NCI-H446 (cell line): ENCODE data around the gene MAN1A2.

Experiments
- DNase-seq, 2 experiments: peaks; one replicate each; lab custom pipeline; 2025; lab: John Stamatoyannopoulos, UW

The MAN1A2 gene

GRCh38 chr1:117359561-117360289, 7.5 kb upstream of the MAN1A2 start:
- DNase-seq: no peak

GRCh38 chr1:117362986-117363385, 4.3 kb upstream of the MAN1A2 start:
- DNase-seq: no peak

DNA sequence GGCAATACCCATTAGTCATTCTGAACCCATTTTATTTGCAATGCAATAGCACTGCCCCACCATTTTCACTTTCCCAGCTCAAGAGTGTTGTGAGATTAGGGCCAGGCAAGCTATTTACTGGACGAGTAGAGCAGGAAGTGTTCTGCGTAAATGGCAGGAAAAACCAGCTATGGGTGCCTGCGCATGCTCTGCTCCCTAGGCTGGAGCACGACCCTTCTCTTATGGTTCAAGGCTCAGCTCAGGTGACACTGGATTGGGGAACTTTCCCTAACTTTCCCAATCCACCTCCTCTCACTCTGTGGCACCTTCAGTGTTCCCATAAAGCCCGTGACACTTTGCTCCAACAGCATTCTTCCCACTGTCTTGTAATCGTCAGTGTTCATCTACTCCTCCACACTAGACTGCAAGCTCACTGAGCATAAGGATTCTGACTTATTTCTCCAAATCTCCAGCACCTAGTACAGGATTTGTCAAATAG, 3.6 kb upstream of the MAN1A2 start:
- no peak for DNase-seq

GRCh38 chr1:117364240-117364639, 3.0 kb upstream of the MAN1A2 start:
- DNase-seq: no peak

DNA sequence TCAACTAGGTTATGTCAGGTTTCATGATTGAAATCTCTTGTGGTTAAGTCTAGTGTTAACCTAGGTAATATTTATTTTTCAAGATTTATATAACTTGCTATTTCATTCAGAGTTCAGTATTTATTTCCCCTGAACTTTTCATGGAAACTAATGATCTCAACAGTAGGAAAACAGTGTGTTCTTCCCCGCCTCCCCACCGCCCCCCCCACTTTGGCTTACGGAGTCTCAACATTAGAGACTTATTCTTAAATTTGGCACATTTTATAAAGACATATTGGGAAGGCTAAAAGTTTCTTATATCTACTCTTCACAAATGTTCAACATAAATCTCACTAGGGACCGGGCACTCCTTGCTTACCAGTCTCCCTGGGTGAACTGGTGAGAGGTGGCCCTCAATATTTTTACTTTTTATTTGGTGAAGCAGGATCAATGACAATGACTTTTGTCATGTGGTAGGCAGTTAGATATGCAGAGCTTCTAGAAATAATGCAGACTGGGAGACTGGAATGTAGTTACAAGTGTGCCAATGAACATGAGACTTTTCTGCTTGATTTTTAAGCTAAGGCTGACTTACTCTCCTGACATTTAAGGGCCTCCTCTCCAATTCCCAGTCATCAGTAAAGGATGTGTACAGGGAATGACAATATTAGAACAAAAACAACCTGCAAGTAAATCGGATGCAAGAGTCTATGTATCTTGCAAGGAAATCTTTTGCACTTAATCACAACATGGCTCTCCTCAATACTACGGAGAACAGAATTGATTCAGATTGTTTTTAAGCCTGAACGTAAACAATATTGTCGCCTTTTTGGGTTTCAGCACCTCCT, 1.7 kb upstream of the MAN1A2 start:
- DNase-seq: no peak

DNA sequence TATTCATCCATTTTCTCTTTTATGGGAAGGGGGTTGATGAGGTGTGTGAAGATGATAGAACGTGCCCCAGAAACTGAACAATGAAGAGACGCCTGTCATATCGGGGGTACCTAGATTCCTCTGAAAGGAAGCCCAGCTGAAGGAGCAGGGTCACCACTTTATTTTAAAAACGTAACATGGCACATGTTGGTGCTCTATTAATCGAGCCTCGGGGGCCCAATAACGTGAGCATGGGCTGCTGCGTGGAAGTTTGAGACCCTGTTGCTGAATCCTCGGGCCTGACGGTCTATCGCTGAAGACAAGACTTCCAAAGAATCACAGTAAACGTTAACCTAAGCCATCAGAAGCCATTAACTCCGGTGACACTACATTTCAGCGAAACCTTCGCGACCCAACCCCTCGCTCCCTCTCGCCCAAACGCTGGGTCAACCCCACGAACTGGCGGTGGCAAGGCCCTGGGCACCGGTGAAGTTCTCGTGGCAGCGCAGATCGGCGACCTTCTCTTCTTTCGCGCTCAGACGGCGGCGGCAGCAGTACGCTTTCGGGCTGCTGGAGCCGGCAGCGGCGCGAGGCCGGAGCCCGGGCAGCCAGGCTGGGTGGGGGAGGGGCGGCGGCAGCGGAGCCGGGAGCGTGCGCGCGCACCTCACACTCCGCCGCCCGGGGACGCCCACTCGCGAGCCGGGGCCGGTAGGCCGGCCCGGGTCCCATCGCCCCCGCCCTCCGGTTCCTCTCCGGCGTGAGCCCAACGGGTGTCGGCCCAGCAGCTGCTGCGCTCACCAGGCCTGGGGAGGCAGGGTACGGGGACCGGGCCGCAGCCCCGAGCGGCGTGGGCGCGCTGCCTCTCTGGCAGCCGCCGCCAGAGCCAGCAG, 838 bp upstream of the MAN1A2 start:
- DNase-seq: peak; percentile 54 to 84

DNA sequence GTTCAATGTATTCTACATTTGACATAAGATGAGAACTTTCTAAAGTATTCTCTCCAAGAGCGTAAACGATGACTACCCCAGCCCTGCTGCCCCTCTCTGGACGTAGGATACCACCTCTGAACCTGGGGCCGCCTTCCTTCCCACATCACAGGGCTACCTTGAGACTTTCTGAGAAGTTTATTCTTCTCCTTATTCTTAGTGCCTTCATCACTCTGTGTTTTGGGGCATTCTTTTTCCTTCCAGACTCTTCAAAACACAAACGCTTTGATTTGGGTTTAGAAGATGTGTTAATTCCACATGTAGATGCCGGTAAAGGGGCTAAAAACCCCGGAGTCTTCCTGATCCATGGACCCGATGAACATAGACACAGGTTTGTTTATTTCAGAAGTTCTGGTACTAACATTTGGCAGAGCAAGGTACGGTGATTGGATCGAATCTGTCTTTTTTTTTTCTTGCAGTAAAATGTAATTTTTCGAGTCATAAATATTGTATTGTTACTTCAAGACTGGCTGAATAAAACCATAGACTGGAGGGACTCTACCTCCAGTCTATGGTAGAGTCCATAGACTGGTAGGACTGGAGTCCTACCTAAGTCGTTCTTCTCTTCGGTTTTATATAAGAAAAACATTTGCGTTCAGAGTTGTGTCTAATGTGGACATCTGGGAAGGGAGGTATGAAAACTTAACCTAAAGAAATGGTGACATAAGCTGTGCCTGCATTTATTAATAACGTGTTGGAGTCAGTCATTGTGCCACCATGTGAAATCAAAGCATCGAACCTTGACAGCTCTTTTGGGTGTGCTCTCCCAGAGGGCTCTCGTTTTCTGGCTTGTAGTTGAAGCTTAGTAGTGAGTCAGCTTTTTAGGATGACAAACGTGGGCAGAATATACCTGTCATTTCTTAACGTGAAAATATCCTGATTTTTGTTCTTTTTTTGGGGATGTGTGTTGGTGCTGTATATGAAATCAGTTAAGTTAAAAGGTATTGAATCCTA, 1.2 kb downstream of the MAN1A2 start:
- peak; percentile 22 to 24 for DNase-seq

- DNase-seq: peak in 1 of 2 experiments; percentile 34
These were observed 2.8 kb downstream of the MAN1A2 start for GRCh38 chr1:117370071-117370470.

DNA sequence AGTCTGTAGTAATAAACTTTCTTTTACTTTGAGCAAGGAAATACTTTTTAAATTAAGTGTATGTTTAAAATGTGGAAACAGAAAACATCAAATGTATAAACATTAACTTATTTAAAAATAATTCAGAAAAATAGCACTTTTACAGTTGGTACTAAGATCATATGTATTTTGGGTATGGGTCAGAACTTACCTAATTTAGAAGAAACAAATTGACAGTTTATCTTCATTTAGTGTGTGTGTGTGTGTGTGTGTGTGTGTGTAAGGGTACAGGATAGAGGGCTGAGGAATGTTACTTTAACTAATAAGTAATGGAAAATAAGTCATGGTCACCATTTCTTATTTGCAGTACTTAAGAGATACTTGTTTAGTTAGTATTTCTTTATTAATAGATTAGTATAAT, 3.3 kb downstream of the MAN1A2 start:
- no peak for DNase-seq

DNA sequence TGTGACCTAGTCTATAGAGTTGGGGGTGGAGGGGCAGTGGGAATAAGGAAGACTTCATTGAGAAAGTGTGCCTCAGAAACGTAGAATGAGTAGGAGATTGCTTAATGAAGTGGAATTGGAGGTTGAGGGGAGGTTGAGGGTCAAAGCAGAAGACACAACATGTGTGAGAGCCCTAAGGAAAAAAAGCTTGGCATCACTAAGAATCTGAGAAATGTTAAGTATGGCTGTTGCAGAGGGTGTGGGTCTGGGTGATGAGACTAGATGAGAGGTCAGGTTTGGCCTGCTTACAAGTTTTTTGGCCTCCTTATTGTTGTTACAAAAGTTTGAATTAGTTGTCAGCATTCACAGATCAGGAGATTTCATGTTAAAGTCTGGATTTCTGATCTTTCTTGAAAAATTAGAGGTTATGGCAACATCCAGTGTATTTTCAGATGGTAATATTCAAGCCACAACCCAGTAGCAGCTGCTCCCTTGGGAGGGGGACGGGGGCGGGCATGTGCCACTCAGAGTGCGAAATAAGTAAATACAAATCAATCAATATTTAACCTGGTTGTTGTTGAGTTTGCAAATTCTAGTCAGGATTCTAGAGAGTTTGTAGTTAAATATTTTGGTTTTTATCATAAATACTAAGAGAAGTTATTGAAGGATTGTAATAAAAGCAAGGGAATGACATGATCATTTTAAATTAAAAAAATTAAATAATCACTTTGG, 4.3 kb downstream of the MAN1A2 start:
- DNase-seq: no peak

DNA sequence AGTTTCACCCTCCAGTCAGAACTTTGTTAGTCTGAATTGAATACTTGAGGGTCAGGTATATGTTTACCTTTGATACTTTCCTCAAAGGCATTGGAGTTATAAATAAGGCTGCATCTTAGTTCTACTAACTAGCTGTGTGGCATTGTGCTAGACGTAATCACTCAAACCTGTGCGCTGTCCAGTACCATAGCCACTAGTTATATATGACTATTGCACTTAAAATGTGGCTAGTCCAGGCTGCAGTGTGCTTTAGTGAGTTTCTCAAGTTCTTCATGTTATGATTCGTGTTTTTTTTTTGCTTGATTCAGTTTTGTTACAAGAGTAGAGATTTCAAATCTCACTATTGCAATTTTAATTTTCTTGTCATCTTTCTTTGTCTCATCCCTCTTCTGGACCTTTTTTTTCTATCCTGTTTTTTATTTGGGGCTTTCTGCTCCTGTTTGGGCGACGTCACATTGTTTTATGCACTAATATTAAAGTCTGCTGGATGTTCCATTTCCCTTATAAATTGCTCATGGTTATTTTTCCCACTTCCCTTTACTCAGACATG, 5.7 kb downstream of the MAN1A2 start:
- DNase-seq: no peak

GRCh38 chr1:117373932-117374331, 6.7 kb downstream of the MAN1A2 start:
- DNase-seq: no peak

GRCh38 chr1:117375327-117375726, 8.1 kb downstream of the MAN1A2 start:
- DNase-seq: no peak

DNA sequence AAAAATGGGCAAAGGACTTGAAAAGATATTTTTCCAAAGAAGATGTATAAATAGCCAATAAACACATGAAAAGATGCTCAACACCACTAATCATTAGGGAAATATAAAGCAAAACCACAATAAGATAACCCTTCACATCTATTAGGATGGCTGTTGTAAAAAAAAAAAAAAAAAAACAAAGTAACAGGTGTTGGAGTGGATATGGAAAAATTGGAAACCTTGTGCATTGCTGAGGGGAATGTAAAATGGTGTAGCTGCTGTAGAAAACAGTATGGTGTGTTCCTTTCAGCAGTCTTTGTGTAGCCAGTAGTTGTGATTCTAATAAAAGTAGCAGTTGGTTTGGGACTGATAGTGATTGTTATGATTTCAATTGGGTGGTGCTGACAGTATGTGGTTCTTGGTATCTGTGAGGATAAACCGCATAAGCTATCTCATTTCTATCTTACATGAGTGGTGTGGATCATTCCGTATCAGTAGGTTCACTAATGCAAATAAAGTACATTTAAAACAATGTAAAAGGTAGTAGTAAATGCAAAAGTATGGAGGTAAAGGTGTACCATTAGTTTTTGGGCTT, 19.9 kb downstream of the MAN1A2 start:
- no peak for DNase-seq

- DNase-seq: no peak
These were observed 21.1 kb downstream of the MAN1A2 start for GRCh38 chr1:117388328-117388727.

DNA sequence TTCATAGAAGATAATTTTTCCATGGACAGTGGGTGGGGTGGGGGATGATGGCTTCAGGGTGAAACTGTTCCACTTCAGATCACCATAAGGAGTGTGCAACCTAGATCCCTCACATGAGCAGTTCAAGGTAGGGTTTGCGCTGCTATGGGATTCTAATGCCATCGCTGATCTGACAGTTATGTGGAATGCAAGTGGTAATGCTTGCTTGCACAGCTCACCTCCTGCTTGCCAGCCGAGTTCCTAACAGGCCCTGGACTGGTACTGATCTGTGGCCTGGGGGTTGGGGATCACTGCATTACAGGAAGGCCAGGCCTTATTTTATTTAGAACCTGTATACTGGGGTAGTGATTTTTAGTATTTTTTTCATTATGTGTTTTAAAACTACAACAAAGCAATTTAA, 22.0 kb downstream of the MAN1A2 start:
- DNase-seq: no peak

DNA sequence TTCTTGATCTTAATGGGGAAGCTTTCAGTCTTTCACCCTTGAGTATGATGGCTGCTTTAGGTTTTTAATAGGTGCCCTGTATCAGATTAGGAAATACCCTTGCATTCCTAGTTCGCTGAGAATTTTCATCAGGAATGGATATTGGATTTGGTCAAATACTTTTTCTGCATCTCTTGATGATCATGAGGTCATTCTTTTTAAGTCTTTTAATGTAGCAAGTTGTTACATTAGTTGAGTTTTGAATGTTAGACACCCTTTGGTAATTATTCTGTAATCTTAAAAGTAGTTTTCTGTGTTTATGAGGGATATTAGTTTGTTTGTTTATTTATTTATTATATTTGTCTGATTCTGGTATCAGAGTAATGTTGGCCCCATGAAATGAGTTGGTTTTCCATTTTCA, 22.5 kb downstream of the MAN1A2 start:
- no peak for DNase-seq

DNA sequence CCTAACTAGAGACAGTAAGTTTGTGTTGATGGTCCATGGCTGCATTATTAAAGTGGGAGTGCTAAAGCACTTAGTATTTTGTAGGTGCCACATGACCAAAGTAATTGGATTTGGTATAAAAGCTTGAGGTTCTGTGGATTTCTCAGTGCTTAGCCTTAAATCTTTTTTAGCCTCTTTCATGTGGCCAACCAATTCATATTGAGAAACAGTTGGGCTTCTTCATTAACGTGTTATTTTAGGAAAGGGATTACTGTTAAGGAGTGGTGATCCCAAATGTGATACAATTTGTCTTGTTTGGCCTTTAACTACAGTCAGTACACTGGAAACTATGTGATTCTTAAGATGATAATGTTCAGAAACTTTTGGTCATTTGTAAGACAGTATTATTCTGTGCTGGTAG, 25.5 kb downstream of the MAN1A2 start:
- no peak for DNase-seq

DNA sequence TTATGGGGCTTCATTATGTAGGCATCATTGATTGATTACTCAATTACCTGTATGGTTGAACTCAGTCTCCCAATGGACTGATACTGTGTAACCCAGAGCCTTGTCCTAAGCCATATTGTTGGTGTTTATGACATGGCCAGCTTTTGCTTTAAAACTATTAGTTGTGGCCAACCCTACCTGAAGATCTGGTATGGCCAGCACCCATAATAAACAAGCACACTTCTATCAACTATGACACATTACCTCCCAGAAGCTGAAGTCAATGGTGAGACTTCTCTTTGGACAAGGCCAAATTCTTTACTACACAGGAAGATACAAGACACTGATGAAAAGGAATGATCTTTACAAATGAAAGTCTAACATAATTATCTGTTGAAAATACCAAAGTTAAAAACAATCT, 28.8 kb downstream of the MAN1A2 start:
- no peak for DNase-seq

- DNase-seq: no peak
These were observed 29.4 kb downstream of the MAN1A2 start for GRCh38 chr1:117396636-117397035.
